Measurements from ENCODE around the gene MSANTD2.

The MSANTD2 gene

GRCh38 chr11:124807660-124808270 is 7.6 kb upstream of the MSANTD2 start:
- Histone ChIP-seq H3K79me2 (ENCODE audit: control insufficient read depth, low read length) (no peaks in the 10 kb centered on the region), H3K4me1 (ENCODE audit: control insufficient read depth, low read length) (no peaks in the 10 kb centered on the region), H3K36me3 (ENCODE audit: control insufficient read depth, low read length) (no peaks in the 10 kb centered on the region), H3K4me3 (ENCODE audit: low read length) (no peak overlapping the region), H3K4me2 (ENCODE audit: low read length) (no peak overlapping the region), H3K27ac (ENCODE audit: low read depth, low read length) (no peak overlapping the region), H3K9me3 (ENCODE audit: control insufficient read depth, insufficient read depth, low read length) (no peaks in the 10 kb centered on the region), H3K9me2 (replicated peaks; ENCODE audit: control insufficient read depth, low read length) (no peaks in the 10 kb centered on the region), H3K27me3 (ENCODE audit: control insufficient read depth, low read length) (peaks cover 15% of the 10 kb centered on the region), H3F3A (ENCODE audit: control insufficient read depth, insufficient read depth) (no peaks in the 10 kb centered on the region), H4K20me1 (ENCODE audit: control insufficient read depth, insufficient read depth, low read depth, low read length) (no peaks in the 10 kb centered on the region)
- no peak for TF ChIP-seq EZH2phosphoT487 (IDR thresholded peaks at IDR 0.05; ENCODE audit: borderline replicate concordance, low read length)
- TF ChIP-seq, protein P1, sequence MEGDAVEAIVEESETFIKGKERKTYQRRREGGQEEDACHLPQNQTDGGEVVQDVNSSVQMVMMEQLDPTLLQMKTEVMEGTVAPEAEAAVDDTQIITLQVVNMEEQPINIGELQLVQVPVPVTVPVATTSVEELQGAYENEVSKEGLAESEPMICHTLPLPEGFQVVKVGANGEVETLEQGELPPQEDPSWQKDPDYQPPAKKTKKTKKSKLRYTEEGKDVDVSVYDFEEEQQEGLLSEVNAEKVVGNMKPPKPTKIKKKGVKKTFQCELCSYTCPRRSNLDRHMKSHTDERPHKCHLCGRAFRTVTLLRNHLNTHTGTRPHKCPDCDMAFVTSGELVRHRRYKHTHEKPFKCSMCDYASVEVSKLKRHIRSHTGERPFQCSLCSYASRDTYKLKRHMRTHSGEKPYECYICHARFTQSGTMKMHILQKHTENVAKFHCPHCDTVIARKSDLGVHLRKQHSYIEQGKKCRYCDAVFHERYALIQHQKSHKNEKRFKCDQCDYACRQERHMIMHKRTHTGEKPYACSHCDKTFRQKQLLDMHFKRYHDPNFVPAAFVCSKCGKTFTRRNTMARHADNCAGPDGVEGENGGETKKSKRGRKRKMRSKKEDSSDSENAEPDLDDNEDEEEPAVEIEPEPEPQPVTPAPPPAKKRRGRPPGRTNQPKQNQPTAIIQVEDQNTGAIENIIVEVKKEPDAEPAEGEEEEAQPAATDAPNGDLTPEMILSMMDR (IDR thresholded peaks at IDR 0.05; ENCODE audit: low read depth, low read length, poor library complexity, severe bottlenecking), result no peak

- Histone ChIP-seq H3K27me3 (ENCODE audit: control insufficient read depth, low read length) (peaks cover 10% of the 10 kb centered on the region), H3K4me3 (ENCODE audit: low read length) (no peak overlapping the region), H3K27ac (ENCODE audit: low read depth, low read length) (no peak overlapping the region), H3K9me3 (ENCODE audit: control insufficient read depth, insufficient read depth, low read length) (no peaks in the 10 kb centered on the region), H3K79me2 (ENCODE audit: control insufficient read depth, low read length) (no peaks in the 10 kb centered on the region), H4K20me1 (ENCODE audit: control insufficient read depth, insufficient read depth, low read depth, low read length) (no peaks in the 10 kb centered on the region), H3K36me3 (ENCODE audit: control insufficient read depth, low read length) (no peaks in the 10 kb centered on the region), H3K9me2 (replicated peaks; ENCODE audit: control insufficient read depth, low read length) (no peaks in the 10 kb centered on the region), H3K4me1 (ENCODE audit: control insufficient read depth, low read length) (no peaks in the 10 kb centered on the region), H3K4me2 (ENCODE audit: low read length) (no peak overlapping the region), H3F3A (ENCODE audit: control insufficient read depth, insufficient read depth) (no peaks in the 10 kb centered on the region)
- TF ChIP-seq EZH2phosphoT487 (IDR thresholded peaks at IDR 0.05; ENCODE audit: borderline replicate concordance, low read length), result no peak
- TF ChIP-seq, protein P1 (IDR thresholded peaks at IDR 0.05; ENCODE audit: low read depth, low read length, poor library complexity, severe bottlenecking), result no peak
These were observed 7.0 kb upstream of the MSANTD2 start for GRCh38 chr11:124807201-124807600.

DNA sequence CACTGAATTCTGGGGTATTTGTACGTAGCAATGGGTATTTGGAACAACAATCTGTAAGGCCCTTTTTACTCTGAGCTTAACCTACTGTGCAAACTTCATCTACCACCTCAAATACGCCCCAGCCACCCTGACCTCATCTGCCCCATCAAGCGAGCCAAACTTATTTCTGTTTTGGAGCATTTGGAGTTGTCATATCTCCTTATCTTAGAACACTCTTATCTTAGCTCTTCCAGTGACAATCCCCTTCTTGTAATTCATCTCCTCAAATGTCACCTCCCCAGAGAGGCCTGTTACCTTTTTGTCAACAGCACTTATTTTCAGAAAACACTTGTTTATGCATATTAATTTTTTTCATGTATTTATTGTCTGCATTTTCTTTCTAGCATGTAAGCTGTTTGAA is 4.7 kb upstream of the MSANTD2 start:
- Histone ChIP-seq H3K4me1 (ENCODE audit: control insufficient read depth, low read length) (peaks cover 8% of the 10 kb centered on the region), H3F3A (ENCODE audit: control insufficient read depth, insufficient read depth) (no peaks in the 10 kb centered on the region), H3K27ac (ENCODE audit: low read depth, low read length) (no peak overlapping the region), H3K9me3 (ENCODE audit: control insufficient read depth, insufficient read depth, low read length) (no peaks in the 10 kb centered on the region), H3K36me3 (ENCODE audit: control insufficient read depth, low read length) (peaks cover 2% of the 10 kb centered on the region), H3K9me2 (replicated peaks; ENCODE audit: control insufficient read depth, low read length) (no peaks in the 10 kb centered on the region), H3K4me3 (ENCODE audit: low read length) (no peak overlapping the region), H4K20me1 (ENCODE audit: control insufficient read depth, insufficient read depth, low read depth, low read length) (no peaks in the 10 kb centered on the region), H3K4me2 (ENCODE audit: low read length) (no peak overlapping the region), H3K79me2 (ENCODE audit: control insufficient read depth, low read length) (peaks cover 8% of the 10 kb centered on the region), H3K27me3 (ENCODE audit: control insufficient read depth, low read length) (no peaks in the 10 kb centered on the region; the same call in 1 of the 2 replicates)
- no peak for TF ChIP-seq EZH2phosphoT487 (IDR thresholded peaks at IDR 0.05; ENCODE audit: borderline replicate concordance, low read length)
- TF ChIP-seq, protein P1 (IDR thresholded peaks at IDR 0.05; ENCODE audit: low read depth, low read length, poor library complexity, severe bottlenecking), result no peak

All from DOHH2 (cell line).